IMR-90 (cell line): ENCODE data around the gene OPN5. TPM values are rescaled to one million over a fixed set of nuclear protein-coding genes. Genes with fewer than 3 reads are reported as not detected.

Source experiments
- ATAC-seq: fragments of 200-7000 bp; cut with Tn5 transposase; 2 replicates; pipeline ENCODE4 v1.9.1; 2020; ENCODE audit warnings: low read depth, mild to moderate bottlenecking, moderate library complexity
- BruUV-seq: library from RNA; stranded (reverse); fragments of 400-500 nt; replicated peaks from 2 replicates; lab custom pipeline; 2021; lab: Mats Ljungman, UMichigan
- CTCF ChIA-PET: fragments of 300-600 bp; formaldehyde crosslinking; extraction: SDS; loops from one replicate; lab custom pipeline; 2021; ENCODE audit warnings: antibody characterized with exemption; lab: Yijun Ruan, JAX
- POLR2A ChIA-PET: fragments of 300-600 bp; sonication (Branson Sonifier 250); formaldehyde crosslinking; loops from one replicate; lab custom pipeline; 2022; ENCODE audit warnings: antibody characterized with exemption; ENCODE audit not compliant: unreplicated experiment; lab: Charles Lee
- DNase-seq: peaks from one replicate; pipeline ENCODE4 v3.0.0; 2013
- H2AFZ ChIP-seq: replicated peaks from 2 replicates; pipeline ENCODE3; 2013; ENCODE audit warnings: low read length, mild to moderate bottlenecking; ENCODE audit not compliant: poor library complexity
- H2AK5ac ChIP-seq: 2 replicates; pipeline ENCODE4 v1.6.1; 2013; ENCODE audit warnings: low read depth, low read length, inconsistent platforms
- H2AK9ac ChIP-seq: replicated peaks from 2 replicates; pipeline ENCODE3; 2013; ENCODE audit warnings: mild to moderate bottlenecking, low read depth, low read length, moderate library complexity; ENCODE audit not compliant: poor library complexity
- H2BK120ac ChIP-seq: 2 replicates; pipeline ENCODE4 v1.6.1; 2013; ENCODE audit warnings: low read depth, low read length, inconsistent platforms
- H2BK15ac ChIP-seq: 3 replicates; pipeline ENCODE4 v1.6.1; 2013; ENCODE audit warnings: low read depth, low read length, inconsistent platforms
- H2BK20ac ChIP-seq: 2 replicates; pipeline ENCODE4 v1.6.1; 2013; ENCODE audit warnings: low read depth, mild to moderate bottlenecking, inconsistent platforms, low read length, moderate library complexity
- H2BK5ac ChIP-seq: 2 replicates; pipeline ENCODE4 v1.6.1; 2013; ENCODE audit warnings: mild to moderate bottlenecking, low read depth, low read length, inconsistent platforms; ENCODE audit not compliant: poor library complexity, severe bottlenecking
- H3K14ac ChIP-seq: replicated peaks from 2 replicates; pipeline ENCODE4 v1.6.1; 2013; ENCODE audit warnings: low read depth, low read length, inconsistent platforms
- H3K18ac ChIP-seq: 2 replicates; pipeline ENCODE4 v1.6.1; 2013; ENCODE audit warnings: low read depth, low read length, control low read depth
- H3K23ac ChIP-seq: 2 replicates; pipeline ENCODE4 v1.6.1; 2013; ENCODE audit warnings: low read depth, low read length, inconsistent platforms
- H3K27ac ChIP-seq: 2 replicates; pipeline ENCODE4 v1.5.1; 2013; ENCODE audit warnings: mild to moderate bottlenecking, control low read depth, low read length; ENCODE audit not compliant: insufficient read depth
- H3K27me3 ChIP-seq: 2 replicates; pipeline ENCODE4 v1.6.1; 2013; ENCODE audit warnings: low read length; ENCODE audit not compliant: control insufficient read depth, insufficient read depth
- H3K36me3 ChIP-seq: 2 replicates; pipeline ENCODE4 v1.6.1; 2013; ENCODE audit warnings: low read length, mixed read lengths; ENCODE audit not compliant: control insufficient read depth, insufficient read depth
- H3K4ac ChIP-seq: 2 replicates; pipeline ENCODE4 v1.6.1; 2013; ENCODE audit warnings: low read depth, low read length, inconsistent platforms
- H3K4me1 ChIP-seq: 2 replicates; pipeline ENCODE4 v1.6.1; 2013; ENCODE audit warnings: low read length, mixed read lengths; ENCODE audit not compliant: control insufficient read depth, insufficient read depth
- H3K4me2 ChIP-seq: 2 replicates; pipeline ENCODE4 v1.6.1; 2013; ENCODE audit warnings: low read depth, mild to moderate bottlenecking, control low read depth, low read length, moderate library complexity
- H3K4me3 ChIP-seq: 2 replicates; pipeline ENCODE4 v1.5.1; 2013; ENCODE audit warnings: low read depth, mild to moderate bottlenecking, control low read depth, low read length, moderate library complexity; ENCODE audit not compliant: insufficient read depth
- H3K56ac ChIP-seq: 2 replicates; pipeline ENCODE4 v1.6.1; 2013; ENCODE audit warnings: low read length, inconsistent platforms; ENCODE audit not compliant: insufficient read depth; ENCODE audit errors: extremely low read depth
- H3K79me1 ChIP-seq, 2 experiments: 2 replicates each; pipeline ENCODE4 v1.6.1; 2013; ENCODE audit warnings: low read length in 2 of 2, inconsistent platforms in 1 of 2, low read depth in 1 of 2
- H3K9ac ChIP-seq: 2 replicates; pipeline ENCODE4 v1.6.1; 2013; ENCODE audit warnings: low read depth, low read length, control low read depth
- H3K9me1 ChIP-seq: 2 replicates; pipeline ENCODE4 v1.6.1; 2013; ENCODE audit warnings: low read length, inconsistent platforms; ENCODE audit not compliant: insufficient read depth
- H3K9me3 ChIP-seq: 2 replicates; pipeline ENCODE4 v1.6.1; 2013; ENCODE audit warnings: low read length; ENCODE audit not compliant: control insufficient read depth, insufficient read depth
- H4K20me1 ChIP-seq: 2 replicates; pipeline ENCODE4 v1.6.1; 2013; ENCODE audit warnings: low read length, inconsistent platforms; ENCODE audit not compliant: insufficient read depth
- H4K5ac ChIP-seq: 2 replicates; pipeline ENCODE4 v1.6.1; 2013; ENCODE audit warnings: mild to moderate bottlenecking, low read depth, low read length, control low read depth
- H4K8ac ChIP-seq, 2 experiments: 2 replicates each; pipeline ENCODE4 v1.6.1; 2013; ENCODE audit warnings: low read depth in 2 of 2, low read length in 2 of 2, control low read depth in 1 of 2, inconsistent platforms in 1 of 2
- H4K91ac ChIP-seq: 2 replicates; pipeline ENCODE4 v1.6.1; 2013; ENCODE audit warnings: low read depth, low read length, inconsistent platforms; ENCODE audit not compliant: insufficient read depth
- ELK1 ChIP-seq: fragments of 150-350 bp; IDR thresholded peaks from 2 replicates; pipeline ENCODE4 v1.6.1; 2016; ENCODE audit warnings: low read depth, mild to moderate bottlenecking, low read length, moderate library complexity, borderline replicate concordance
- FOS ChIP-seq: fragments of 150-350 bp; IDR thresholded peaks from 2 replicates; pipeline ENCODE4 v1.6.1; 2016; ENCODE audit warnings: low read depth, low read length
- MXI1 ChIP-seq: IDR thresholded peaks from 2 replicates; pipeline ENCODE4 v1.6.1; 2012; ENCODE audit warnings: low read depth, mild to moderate bottlenecking, low read length, moderate library complexity, borderline replicate concordance
- NFE2L2 ChIP-seq: fragments of 150-350 bp; IDR thresholded peaks from 2 replicates; pipeline ENCODE4 v1.6.1; 2016; ENCODE audit warnings: low read depth, mild to moderate bottlenecking, low read length
- WGBS, 2 experiments: methylation state at CpG; one replicate each; pipeline versions ENCODE4 v1.1.5 to v1.1.7; 2013; ENCODE audit warnings: missing lambda C conversion rate in 2 of 2; ENCODE audit not compliant: insufficient read length in 1 of 2; ENCODE audit errors: extremely low coverage in 2 of 2; 5-methylcytosine and 5-hydroxymethylcytosine counted together
- dilution Hi-C: fragments of 300-500 bp; cut with HindIII; formaldehyde crosslinking; loops from one replicate; pipeline ENCODE4 v1.14.3; 2018; ENCODE audit warnings: low sequenced_read_pairs; ENCODE audit not compliant: unreplicated experiment
- in situ Hi-C: fragments of 300-500 bp; cut with MboI; formaldehyde crosslinking; loops from 3 replicates; pipeline ENCODE4 v1.14.3; 2019; ENCODE audit warnings: low sequenced_read_pairs, inconsistent platforms, mixed read lengths
- intact Hi-C: fragments of 100-400 bp; cut with micrococcal nuclease; formaldehyde crosslinking; loops from 2 replicates; pipeline ENCODE4 v1.10.0; 2022
- polyA plus RNA-seq, 3 experiments: library from polyadenylated mRNA; depleted of rRNA; stranded (reverse); fragments of >200 nt; gene quantifications; 2 replicates each; pipeline ENCODE4 v1.2.3, GENCODE V29; 2012; ENCODE audit warnings: low replicate concordance in 1 of 3
- total RNA-seq: library from RNA; depleted of rRNA; stranded (reverse); fragments of >200 nt; gene quantifications from 2 replicates; pipeline ENCODE4 v1.2.3, GENCODE V29; 2012

The OPN5 gene
- total and polyA plus RNA-seq, 2 of the 4 experiments (the other 2 are of a cell fraction) = not detected

- Histone ChIP-seq H3K56ac (no peak overlapping the region), H4K91ac (no peak overlapping the region), H2AK9ac (no peak overlapping the region), H3K9ac (no peak overlapping the region), H3K9me3 (no peaks in the 10 kb centered on the region), H2BK5ac (no peak overlapping the region), H3K4ac (no peak overlapping the region), H4K20me1 (no peaks in the 10 kb centered on the region), H3K79me1 (no peaks in the 10 kb centered on the region), H2BK15ac (no peak overlapping the region), H4K5ac (no peak overlapping the region), H2BK20ac (no peak overlapping the region), H3K18ac (no peak overlapping the region), H3K36me3 (no peaks in the 10 kb centered on the region), H2AK5ac (no peak overlapping the region), H3K23ac (no peak overlapping the region), H3K27ac (no peak overlapping the region), H3K27me3 (no peaks in the 10 kb centered on the region), H3K4me3 (no peak overlapping the region), H2BK120ac (no peak overlapping the region), H3K4me1 (no peaks in the 10 kb centered on the region), H2AFZ (no peak overlapping the region), H3K9me1 (no peaks in the 10 kb centered on the region), H4K8ac (no peak overlapping the region), H3K14ac (no peak overlapping the region), H3K4me2 (no peak overlapping the region)
- TF ChIP-seq MXI1 (no peak), ELK1 (no peak), NFE2L2 (no peak), FOS (no peak)
- intact Hi-C loops = loop anchor here (1.0 kb wide), 1 partner anchor 321 kb away; no protein-coding TSS in a partner anchor
- in situ Hi-C loops = no loop called here
- no peak for DNase-seq
- ATAC-seq = no peak
- BruUV-seq = no TSS peak
- ChIA-PET POLR2A (no interaction called here), CTCF (interaction anchor here (1.2 kb wide), 1 partner anchor 322 kb away, joined by 3 read pairs; no protein-coding TSS in a partner anchor)
- dilution Hi-C loops = no loop called here
- WGBS, 2 experiments = no CpG with 5 or more reads among the region's 4 CpGs
Measured at GRCh38 chr6:47734831-47735481, 46.9 kb upstream of the OPN5 start.
